ENCODE data around the gene TSPAN33. TPM values are rescaled to one million over a fixed set of nuclear protein-coding genes. Genes with fewer than 3 reads are reported as not detected.

The TSPAN33 gene
- total and polyA plus RNA-seq, 9 of the 15 experiments (the other 6 are each of a cell fraction or from before 2014, with no cell fraction given), result 0.03 to 1.5 (median 0.23) TPM; not detected in 2

- TF ChIP-seq STAG1 (CRISPR knock-in tag; IDR thresholded peaks at IDR 0.05; ENCODE audit: borderline replicate concordance) (no peak), U2AF1 (optimal IDR thresholded peaks at IDR 0.05; ENCODE audit: low read depth, low read length) (no peak), PYGO2 (tag; IDR thresholded peaks at IDR 0.05) (no peak), TRIM24 (IDR thresholded peaks at IDR 0.05) (no peak), GTF2A2 (tag; IDR thresholded peaks at IDR 0.05) (no peak), ETS2 (tag; IDR thresholded peaks at IDR 0.05; ENCODE audit: borderline replicate concordance, poor library complexity, severe bottlenecking) (no peak), FOXJ3 (CRISPR knock-in tag; IDR thresholded peaks at IDR 0.05) (no peak), ZNF76 (CRISPR knock-in tag; IDR thresholded peaks at IDR 0.05; ENCODE audit: borderline replicate concordance) (no peak), NRF1 (conservative IDR thresholded peaks at IDR 0.05 in 1 of 2, IDR thresholded peaks at IDR 0.05 in 1 of 2) (no peak), RCOR1 (IDR thresholded peaks at IDR 0.05; ENCODE audit: borderline replicate concordance in 1 of 2, low read depth in 2 of 2, low read length in 2 of 2) (no peak), TAL1 (IDR thresholded peaks at IDR 0.05) (no peak), PML (IDR thresholded peaks at IDR 0.05; ENCODE audit: low read length) (no peak)
Observed at GRCh38 chr7:129167817-129168216, 23.3 kb downstream of the TSPAN33 start (continued).

Measured in K562 (cell line).